ENCODE results near the gene NHS.

DNA sequence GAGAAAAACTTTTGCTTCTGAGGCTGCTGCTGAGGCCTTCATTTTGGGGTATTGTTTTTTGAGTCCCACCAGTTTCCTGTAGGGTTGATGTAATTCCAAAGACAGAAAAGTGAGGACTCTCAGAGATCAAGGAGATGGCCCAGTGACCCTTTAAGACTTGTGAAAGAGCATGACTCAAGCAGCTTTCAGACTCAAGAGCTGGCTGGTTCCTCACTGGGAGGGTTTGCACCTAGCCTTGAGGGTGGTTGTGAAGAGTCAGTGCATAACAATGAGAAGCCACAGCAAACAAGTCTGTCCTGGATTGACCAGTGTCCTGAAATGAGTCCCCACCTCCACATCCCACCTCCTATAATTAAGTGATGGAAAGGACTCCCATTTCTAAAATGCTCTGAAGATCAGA is 89.2 kb downstream of the NHS start:
- TF ChIP-seq, protein P1, sequence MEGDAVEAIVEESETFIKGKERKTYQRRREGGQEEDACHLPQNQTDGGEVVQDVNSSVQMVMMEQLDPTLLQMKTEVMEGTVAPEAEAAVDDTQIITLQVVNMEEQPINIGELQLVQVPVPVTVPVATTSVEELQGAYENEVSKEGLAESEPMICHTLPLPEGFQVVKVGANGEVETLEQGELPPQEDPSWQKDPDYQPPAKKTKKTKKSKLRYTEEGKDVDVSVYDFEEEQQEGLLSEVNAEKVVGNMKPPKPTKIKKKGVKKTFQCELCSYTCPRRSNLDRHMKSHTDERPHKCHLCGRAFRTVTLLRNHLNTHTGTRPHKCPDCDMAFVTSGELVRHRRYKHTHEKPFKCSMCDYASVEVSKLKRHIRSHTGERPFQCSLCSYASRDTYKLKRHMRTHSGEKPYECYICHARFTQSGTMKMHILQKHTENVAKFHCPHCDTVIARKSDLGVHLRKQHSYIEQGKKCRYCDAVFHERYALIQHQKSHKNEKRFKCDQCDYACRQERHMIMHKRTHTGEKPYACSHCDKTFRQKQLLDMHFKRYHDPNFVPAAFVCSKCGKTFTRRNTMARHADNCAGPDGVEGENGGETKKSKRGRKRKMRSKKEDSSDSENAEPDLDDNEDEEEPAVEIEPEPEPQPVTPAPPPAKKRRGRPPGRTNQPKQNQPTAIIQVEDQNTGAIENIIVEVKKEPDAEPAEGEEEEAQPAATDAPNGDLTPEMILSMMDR (IDR thresholded peaks at IDR 0.05), result no peak
- no peak for TF ChIP-seq POLR2A (IDR thresholded peaks at IDR 0.05)
